Bronchial epithelial cell (primary cell): ENCODE measurements around the gene CLCC1. TPM values are rescaled to one million over a fixed set of nuclear protein-coding genes. Genes with fewer than 3 reads are reported as not detected.

Source experiments
- DNase-seq: peaks from one replicate; pipeline ENCODE4 v3.0.0-alpha.2; 2010; ENCODE audit warnings: low read depth
- FAIRE-seq: peaks from 2 replicates; lab custom pipeline; 2011; peaks lifted over from hg19 to GRCh38; lab: Jason Lieb, UNC
- H3K27me3 ChIP-seq: 2 replicates; pipeline ENCODE4 v1.5.1; 2011; ENCODE audit warnings: low read length; ENCODE audit not compliant: control insufficient read depth, insufficient read depth
- H3K36me3 ChIP-seq: 2 replicates; pipeline ENCODE4 v1.5.1; 2011; ENCODE audit warnings: low read length; ENCODE audit not compliant: control insufficient read depth, insufficient read depth
- H3K4me3 ChIP-seq: 2 replicates; pipeline ENCODE4 v1.5.1; 2011; ENCODE audit warnings: mild to moderate bottlenecking, low read depth, low read length, control low read depth
- CTCF ChIP-seq: IDR thresholded peaks from 2 replicates; pipeline ENCODE4 v1.5.1; 2011; ENCODE audit warnings: mild to moderate bottlenecking, moderate library complexity, low read length, control low read depth, inconsistent platforms; ENCODE audit not compliant: insufficient read depth, severe bottlenecking
- total RNA-seq: library from RNA; depleted of rRNA; stranded (reverse); fragments of >200 nt; gene quantifications from 2 replicates; pipeline ENCODE4 v1.2.1, GENCODE V29; 2014

CLCC1 gene
- total RNA-seq, 1 donor from 2014 or later: 31.3 TPM

DNA sequence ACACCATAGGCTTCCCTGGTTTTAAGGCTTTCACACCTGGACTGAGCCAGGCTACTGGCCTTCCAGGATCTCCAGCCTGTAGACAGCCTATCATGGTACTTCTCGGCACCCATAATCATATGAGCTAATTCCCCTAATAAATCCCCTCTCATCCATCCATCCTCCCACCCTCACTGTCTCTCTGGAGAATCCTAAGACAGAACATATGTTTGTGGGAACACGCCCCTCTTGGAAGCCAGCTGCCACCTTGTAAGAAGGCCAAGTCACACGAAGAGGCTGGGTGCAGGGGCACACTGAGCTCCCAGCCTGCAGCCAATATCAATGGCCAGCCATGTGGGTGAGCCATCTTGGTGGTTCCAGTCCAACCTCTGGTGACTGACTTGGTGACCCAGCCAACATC lies 7.4 kb downstream of the CLCC1 start:
- TF ChIP-seq CTCF: no peak
- Histone ChIP-seq H3K36me3 (peaks cover 4% of the 10 kb centered on the region), H3K4me3 (no peak overlapping the region), H3K27me3 (no peaks in the 10 kb centered on the region)
- FAIRE-seq: no peak
- DNase-seq: no peak

- DNase-seq (no peak), FAIRE-seq (no peak)
- H3K27me3 ChIP-seq: no peaks in the 10 kb centered on the region
- H3K36me3 ChIP-seq: peaks cover 4% of the 10 kb centered on the region
- TF ChIP-seq CTCF: no peak
- H3K4me3 ChIP-seq: no peak overlapping the region
Measured at GRCh38 chr1:108955111-108955510, 8.2 kb downstream of the CLCC1 start.

DNA sequence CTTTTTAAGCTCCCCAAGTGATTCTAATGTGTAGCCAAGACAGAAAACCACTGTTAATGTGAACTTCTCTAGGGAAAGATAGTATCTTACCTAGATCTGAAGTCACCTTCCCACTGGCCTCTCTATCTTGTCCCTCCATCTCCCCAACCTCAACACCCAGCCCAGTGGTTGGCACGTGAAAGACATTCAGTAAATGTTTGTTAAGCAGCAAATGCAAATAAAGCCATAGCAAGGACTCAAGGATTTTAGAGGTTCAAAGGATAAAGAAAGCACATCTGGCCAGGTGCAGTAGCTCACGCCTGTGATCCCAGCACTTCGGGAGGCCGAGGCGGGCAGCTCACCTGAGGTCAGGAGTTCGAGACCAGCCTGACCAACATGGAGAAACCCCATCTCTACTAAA lies 9.8 kb downstream of the CLCC1 start:
- no peak for DNase-seq
- peaks cover 4% of the 10 kb centered on the region for H3K36me3 ChIP-seq
- no peak for TF ChIP-seq CTCF
- H3K27me3 ChIP-seq: no peaks in the 10 kb centered on the region
- no peak for FAIRE-seq
- no peak overlapping the region for H3K4me3 ChIP-seq

DNA sequence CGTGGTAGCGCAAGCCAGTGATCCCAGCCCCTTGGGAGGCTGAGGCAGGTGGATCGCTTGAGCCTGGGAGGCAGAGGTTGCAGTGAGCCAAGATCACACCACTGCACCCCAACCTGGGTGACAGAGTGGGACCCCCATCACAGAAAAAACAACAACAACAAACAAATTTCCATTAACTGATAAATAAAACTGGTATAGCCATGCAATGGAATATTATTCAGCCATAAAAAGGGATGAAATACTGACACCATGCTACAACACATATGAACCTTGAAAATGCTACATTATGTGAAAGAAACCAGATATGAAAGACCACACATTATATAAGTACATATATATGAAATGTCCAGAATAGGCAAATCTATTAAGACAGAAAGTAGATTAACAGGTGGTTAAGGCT lies 12.0 kb downstream of the CLCC1 start:
- no peak for FAIRE-seq
- TF ChIP-seq CTCF: no peak

DNA sequence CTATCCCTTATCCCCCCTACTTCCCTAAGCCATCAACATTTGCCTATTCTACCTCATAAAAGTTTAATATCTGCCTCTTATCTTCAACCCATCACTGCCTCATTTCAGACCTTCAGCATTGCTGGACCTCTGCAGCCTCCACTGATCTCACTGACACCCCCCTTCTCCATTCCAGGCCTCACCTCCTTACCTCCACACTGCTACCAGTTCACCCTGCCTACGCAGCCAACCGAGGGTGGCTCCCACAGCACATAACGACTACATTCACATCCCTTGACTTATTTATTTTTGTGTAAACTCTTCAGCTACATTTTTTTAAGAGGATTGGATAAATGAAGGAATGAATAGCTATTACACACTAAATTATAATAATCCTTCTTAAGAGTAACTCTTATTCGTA lies 14.2 kb downstream of the CLCC1 start:
- peaks cover 6% of the 10 kb centered on the region for H3K36me3 ChIP-seq
- no peak for FAIRE-seq
- DNase-seq: no peak
- no peak for TF ChIP-seq CTCF
- H3K27me3 ChIP-seq: no peaks in the 10 kb centered on the region
- no peak overlapping the region for H3K4me3 ChIP-seq

More for the DNA sequence above, 12.0 kb downstream of the CLCC1 start:
- Histone ChIP-seq H3K4me3 (no peak overlapping the region), H3K36me3 (peaks cover 6% of the 10 kb centered on the region), H3K27me3 (no peaks in the 10 kb centered on the region)
- DNase-seq: no peak

- no peak for FAIRE-seq
- H3K27me3 ChIP-seq: no peaks in the 10 kb centered on the region
- H3K4me3 ChIP-seq: no peak overlapping the region
- H3K36me3 ChIP-seq: peaks cover 4% of the 10 kb centered on the region
- TF ChIP-seq CTCF: no peak
- DNase-seq: peak; percentile 15
Measured at GRCh38 chr1:108947871-108948525, 15.3 kb downstream of the CLCC1 start.
